Endometrium (tissue), 2 donors: ENCODE results near the gene MARCHF2.
A peak's percentile ranks its signal among the peaks of the same experiment; 100 is the strongest.
"Not testable (repeated sequence)": the region's sequence is repeated elsewhere in the genome, so short reads cannot be mapped to it uniquely, and the experiment has no call there.

Experiments used
- FAIRE-seq: peaks from 2 replicates; lab custom pipeline; 2012; peaks lifted over from hg19 to GRCh38; lab: Jason Lieb, UNC
- donor health status: control.
- donor health status: control.

The MARCHF2 gene

DNA sequence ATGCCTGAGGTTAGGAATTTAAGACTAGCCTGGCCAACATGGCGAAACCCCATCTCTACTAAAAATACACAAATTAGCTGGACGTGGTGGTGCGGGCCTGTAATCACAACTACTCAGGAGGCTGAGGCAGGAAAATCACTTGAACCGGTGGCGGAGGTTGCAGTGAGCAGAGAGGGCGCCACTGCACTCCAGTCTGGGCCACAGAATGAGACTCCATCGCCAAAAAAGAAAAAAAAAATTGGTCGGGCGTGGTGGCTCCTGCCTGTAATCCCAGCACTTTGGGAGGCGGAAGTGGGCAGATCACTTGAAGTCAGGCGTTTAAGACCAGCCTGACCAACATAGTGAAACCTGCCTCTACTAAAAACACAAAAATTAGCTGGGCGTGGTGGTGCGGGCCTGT is 2.4 kb upstream of the MARCHF2 start:
- FAIRE-seq: not testable (repeated sequence)

DNA sequence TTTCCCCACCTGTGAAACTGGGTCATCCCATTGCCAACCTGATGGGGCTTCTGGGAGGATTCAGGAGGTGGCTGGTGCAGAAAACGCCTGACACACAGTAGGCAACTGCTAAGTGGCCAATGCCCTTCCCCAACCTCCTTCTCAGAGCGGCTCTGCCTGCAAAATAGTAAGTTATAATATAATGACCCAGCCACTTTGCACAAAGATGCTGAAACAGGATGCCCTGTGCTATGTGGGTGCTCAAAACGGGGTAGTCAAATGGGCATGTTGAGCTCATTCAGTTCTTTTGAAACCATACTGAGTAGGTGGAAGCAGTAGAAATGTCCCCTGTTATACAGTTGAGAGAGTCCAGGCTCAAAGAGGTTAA is 507 bp downstream of the MARCHF2 start:
- no peak for FAIRE-seq

DNA sequence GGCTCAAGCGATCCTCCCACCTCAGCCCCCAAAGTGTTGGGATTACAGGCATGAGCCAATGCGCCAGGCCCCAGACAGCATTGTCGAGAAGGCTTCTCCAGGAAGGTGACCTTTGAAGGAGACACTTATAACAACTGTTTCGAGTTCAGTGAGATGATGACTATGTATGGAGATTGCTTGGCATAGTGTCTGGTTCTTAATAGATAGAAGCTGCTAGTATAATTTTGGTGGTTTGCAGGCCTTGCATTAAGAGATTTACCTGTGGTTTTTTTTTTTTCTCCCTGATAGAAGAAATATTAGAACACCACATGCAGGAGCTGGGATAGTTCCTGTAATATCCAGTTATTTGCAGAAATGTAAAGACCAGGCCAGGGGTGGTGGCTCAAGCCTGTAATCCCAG is 3.7 kb downstream of the MARCHF2 start:
- no peak for FAIRE-seq

DNA sequence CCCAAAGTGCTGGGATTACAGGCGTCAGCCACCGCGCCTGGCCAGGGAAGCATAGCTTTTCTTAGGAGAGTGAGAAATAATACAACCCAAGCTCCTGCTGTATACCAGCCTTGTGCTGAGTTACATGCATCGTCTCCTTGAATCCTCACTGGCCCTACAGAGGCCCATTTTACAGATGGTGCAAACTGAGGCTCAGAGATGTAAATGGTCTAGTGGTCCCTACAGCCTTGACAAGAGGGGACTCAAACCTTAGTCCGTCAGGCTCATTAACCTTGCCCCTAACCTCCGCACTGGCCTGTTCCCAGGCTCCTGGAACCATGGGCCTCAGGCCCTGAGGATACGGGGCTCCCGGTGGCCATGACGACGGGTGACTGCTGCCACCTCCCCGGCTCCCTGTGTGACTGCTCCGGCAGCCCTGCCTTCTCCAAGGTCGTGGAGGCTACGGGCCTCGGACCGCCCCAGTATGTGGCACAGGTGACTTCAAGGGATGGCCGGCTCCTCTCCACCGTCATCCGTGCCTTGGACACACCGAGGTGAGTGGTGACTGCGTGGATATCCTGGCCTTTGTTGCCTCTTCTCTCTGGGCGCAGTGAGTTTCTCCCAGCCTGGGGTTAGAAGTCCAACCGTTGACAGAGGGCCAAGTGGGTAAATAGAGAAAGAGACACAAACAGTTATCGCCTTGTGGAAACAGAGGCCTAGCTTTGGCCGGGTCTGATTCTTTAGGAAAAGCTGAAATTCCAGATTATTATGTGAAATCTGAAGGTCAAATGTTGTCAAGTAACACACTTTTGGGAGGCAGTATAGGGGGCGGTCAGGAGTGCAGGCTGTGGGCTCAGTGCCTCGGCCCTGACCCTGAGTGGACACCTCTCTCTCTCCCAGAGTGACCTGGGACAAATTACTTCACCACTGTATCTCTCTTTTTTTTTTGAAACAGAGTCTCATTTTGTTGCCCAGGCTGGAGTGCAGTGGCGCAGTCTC is 8.7 kb downstream of the MARCHF2 start:
- no peak for FAIRE-seq

- peak; percentile 95 for FAIRE-seq
Observed at GRCh38 chr19:8423817-8424223, 10.7 kb downstream of the MARCHF2 start.

DNA sequence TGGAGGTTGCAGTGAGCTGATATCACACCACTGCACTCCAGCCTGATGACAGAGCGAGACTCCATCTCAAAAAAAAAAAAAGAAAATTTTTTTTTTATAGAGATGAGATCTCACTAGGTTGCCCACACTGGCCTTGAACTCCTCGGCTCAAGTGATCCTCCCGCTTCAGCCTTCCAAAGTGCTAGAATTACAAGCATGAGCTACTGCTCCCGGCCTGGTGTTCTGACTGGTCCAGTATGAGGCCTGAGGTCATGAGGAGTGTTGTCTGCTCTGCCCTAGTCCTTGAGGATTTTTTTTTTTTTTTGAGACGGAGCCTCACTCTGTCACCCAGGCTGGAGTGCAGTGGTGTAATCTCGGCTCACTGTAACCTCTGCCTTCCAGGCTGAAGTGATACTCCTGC is 12.2 kb downstream of the MARCHF2 start:
- not testable (repeated sequence) for FAIRE-seq

DNA sequence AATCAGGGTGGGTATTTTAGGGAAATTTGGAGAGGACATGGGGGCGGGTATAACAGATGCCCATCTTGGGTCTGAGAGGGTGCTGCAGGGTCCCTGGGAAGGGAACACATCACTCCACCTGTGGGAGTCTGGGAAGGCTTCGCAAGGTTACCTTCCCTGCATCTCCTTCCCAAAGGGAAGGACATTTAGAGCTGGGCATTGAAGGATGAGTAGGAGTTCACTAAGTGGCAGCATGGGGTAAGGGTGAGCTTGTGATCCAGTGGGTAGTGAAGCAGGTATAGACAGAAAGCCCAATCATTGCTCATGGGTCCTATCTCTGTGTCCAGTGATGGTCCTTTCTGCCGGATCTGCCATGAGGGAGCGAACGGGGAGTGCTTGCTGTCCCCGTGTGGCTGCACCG is 13.2 kb downstream of the MARCHF2 start:
- no peak for FAIRE-seq

GRCh38 chr19:8429044-8429443 is 15.9 kb downstream of the MARCHF2 start:
- FAIRE-seq: no peak

DNA sequence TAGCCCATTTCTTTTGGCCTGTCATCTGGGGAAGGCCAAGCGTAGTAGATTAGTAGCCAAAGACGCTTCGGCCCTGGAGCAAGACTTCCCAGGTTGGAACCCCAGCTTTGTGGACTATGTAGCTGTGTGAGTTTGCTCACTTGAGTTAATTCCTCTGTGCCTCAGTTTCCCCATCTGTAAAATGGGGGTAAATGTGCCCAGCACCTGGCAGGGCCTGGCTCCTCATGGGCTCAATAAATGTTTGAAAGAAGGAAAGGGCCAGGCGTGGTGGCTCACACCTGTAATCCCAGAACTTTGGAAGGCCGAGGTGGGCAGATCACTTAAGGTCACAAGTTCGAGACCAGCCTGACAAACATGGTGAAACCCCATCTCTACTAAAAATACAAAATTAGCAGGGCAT is 16.7 kb downstream of the MARCHF2 start:
- FAIRE-seq: no peak

DNA sequence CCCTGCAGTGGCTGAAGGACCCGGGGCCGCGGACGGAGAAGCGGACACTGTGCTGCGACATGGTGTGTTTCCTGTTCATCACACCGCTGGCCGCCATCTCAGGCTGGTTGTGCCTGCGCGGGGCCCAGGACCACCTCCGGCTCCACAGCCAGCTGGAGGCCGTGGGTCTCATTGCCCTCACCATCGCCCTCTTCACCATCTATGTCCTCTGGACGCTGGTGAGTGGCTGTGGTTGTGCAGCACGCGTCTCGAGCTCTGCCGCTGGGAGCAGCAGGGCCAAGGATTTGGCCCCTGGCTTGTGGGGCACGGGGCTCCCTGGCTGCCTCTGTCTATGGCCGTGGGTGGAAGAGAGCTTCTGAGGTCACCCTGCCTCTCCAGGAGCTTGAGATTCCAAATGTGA is 17.5 kb downstream of the MARCHF2 start:
- FAIRE-seq: no peak

- FAIRE-seq: no peak
Observed at GRCh38 chr19:8438236-8438635, 25.1 kb downstream of the MARCHF2 start.

DNA sequence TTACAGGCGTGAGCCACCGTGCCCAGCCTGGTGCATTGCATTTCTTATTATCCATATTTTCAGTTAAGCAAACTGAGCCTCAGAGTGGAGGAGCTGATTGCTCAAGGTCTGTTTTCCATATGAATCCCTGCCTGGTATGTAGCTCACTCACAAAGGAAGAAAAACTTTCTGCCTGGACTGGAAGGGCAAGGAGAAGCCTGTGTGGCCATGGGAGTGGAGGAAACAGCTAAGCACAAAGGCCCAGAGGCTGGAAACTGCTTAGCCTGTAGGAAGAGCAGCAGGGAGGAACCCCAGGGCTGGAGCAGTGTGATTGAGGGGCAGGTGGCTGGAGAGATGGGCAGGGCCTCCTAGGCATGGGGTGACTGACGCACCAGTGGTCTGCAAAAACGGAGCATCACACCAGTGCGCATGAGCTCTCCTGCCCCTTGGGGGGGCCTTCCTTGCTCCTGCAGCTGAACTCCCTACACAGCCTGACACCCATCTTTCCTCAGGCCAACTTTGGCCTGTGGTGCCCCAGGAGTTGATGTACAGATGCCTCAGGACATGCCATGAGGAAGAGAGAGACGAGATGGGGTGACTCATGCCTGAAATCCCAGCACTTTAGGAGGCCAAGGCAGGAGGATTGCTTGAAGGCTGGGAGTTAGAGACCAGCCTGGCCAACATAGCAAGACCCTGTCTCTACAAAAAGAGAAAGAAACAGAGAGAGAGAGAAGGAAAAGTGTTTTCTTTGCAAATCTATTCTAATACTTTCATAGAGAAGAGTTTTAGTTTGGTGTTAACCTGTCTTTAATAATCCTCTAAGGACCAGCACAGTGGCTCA is 28.8 kb downstream of the MARCHF2 start:
- FAIRE-seq: no peak

DNA sequence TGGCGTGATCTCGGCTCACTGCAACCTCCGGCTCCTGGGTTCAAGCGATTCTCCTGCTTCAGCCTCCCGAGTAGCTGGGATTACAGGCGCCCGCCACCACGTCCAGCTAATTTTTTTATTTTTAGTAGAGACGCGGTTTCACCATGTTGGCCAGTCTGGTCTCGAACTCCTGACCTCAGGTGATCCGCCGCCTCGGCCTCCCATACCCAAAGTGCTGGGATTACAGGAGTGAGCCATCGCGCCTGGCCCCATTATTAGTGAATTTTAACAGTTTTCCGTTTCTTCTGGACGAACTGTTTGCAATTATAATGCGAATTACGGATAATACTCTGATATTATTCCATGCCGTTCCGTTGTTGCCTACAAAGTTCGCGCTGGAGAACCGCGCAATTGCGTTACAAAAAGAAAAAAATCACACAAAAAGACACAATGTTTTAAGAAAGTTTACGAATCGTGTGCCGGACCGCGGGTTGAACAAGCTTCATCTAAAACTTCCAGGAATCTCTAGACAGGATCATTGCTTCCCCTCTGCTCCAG is 31.1 kb downstream of the MARCHF2 start:
- FAIRE-seq: not testable (repeated sequence)

DNA sequence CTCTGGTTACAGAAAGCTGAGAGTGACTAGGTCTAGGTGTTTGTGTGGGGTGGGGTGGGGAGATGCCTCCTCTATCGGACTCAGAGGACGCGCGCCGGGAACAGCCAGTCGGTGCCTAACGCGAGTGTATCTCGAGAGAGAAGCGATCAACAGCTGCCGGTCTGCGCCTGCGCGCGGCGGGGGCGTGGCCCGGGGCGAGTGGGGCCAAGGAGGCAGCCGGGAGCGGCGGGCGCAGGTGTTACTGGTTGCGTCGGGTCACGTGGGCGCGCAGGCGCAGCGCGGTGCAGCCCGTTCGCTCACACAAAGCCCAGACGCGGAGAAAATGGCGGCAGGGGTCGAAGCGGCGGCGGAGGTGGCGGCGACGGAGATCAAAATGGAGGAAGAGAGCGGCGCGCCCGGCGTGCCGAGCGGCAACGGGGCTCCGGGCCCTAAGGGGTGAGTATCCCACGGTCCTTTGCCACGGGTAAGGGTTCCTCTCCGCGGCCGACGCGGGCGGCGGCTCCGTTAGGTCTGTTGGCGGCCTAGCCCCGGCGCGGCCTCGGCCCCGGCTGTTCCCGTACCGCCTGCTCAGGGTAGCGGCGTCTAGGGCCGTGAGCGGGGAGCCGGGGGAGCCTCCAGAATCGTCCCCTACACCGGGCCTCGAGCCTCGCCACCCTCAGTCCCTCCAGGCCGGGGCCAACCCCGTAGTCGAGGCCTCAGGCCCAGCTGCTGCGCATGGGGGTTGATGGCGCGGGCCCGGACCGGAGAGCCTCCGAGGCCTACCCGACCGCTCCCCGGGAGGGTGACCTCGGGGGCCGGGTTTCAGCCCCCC is 31.8 kb downstream of the MARCHF2 start, which contains the start of gene HNRNPM:
Gene HNRNPM (plus strand): TSS at position 299 of the 811 bp plus-strand sequence. CDS start 24 bp downstream, at position 323.
- peak; percentile 63 for FAIRE-seq

- FAIRE-seq: no peak
Observed at GRCh38 chr19:8445488-8446001, 32.4 kb downstream of the MARCHF2 start.

DNA sequence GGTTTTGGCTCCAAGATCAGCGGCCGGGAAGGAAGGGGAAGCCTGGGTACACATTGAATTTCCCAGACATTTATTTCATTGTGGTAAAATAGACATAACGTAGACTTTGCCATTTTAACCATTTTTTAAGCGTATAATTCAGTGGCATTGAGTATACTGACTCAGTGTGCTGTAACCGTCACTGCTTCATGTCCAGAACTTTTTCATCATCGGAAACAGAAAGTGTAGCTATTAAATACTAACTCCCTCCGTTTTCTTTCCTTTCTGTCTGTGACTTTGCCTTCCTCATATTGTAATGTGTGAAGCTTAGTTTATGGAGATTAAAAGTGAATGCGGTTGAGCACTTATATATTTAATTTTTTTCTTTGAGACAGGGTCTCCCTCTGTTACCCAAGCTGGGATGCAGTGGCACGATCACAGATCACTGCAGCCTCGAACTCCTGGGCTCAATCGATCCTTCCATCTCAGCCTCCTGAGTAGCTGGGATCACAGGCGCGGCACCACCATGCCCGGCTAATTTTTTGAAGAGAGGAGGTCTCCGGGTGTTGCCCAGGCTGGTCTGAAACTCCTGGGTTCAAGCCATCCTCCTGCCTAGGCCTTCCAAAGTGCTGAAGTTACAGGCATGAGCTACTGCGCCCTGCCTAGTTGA is 33.1 kb downstream of the MARCHF2 start:
- no peak for FAIRE-seq

DNA sequence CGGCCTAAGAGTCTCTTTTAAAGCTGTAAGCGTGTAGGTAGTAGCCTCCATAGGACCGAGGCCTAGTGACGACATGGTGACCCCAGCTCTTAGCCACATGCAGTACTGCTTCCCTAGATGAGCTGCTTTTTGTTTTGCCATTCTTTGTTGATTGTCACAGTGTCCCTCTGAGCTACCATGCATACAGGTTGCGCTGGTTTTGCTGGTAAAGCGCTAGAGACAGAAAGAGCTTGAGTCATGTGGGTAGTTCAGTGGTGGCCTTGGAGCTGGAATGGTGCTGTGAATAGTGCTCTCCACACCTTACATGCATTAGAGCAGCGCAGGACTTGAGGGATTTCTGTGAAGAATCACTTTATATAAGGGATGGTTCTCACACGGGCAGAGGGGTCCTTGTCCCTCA is 36.7 kb downstream of the MARCHF2 start:
- FAIRE-seq: no peak

- no peak for FAIRE-seq
Observed at GRCh38 chr19:8451377-8451776, 38.3 kb downstream of the MARCHF2 start.

GRCh38 chr19:8451885-8452284 is 38.8 kb downstream of the MARCHF2 start:
- no peak for FAIRE-seq

- no peak for FAIRE-seq
Observed at GRCh38 chr19:8452446-8453123, 39.5 kb downstream of the MARCHF2 start.
